HG03039 (cell line): ENCODE data around the gene MPPED1.

Experiments
- ATAC-seq: cut with Tn5 transposase; IDR thresholded peaks from one replicate; pipeline ENCODE4 v1.9.1; 2021; ENCODE audit warnings: mild to moderate bottlenecking, moderate library complexity; ENCODE audit not compliant: unreplicated experiment

The MPPED1 gene

DNA sequence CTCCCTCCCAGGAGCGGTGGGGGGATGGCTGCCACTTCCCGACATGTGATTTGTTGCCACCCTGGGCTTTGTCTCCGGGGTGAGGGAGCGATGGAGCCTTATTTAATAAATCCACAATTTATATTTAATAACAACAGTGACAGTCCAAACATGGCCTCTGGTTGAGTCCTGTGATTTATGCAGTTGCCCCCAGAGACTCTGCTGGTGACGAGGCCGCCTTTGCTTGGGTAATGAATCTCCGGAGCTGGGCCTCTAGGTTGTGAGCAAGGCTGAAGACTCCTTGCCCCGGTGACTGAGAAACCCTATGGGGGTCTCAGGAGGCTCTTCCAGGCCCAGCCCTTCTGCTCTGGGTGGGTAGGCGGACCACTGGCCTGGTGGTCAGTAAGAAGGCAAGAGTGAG is 16.7 kb downstream of the MPPED1 start:
- no peak for ATAC-seq

DNA sequence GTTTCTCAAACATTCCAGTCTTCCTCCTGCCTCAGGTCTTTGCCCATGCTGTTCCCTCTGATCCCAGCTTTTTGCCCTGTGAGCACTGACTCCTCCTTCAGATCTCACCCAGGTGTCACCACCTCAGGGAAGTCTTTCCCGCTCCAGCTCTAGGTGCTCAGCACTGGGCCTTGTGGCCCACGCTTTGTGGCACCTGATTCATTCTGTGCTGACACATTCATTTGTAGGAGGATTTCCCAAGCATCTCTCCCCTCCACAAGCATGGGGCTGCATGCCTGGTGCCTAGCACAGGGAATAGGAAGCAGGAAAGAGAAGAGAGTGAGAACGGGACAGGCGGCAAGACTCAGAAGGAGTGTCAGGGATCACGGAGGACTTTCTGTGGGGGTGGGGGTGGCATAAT is 17.6 kb downstream of the MPPED1 start:
- ATAC-seq, result no peak

DNA sequence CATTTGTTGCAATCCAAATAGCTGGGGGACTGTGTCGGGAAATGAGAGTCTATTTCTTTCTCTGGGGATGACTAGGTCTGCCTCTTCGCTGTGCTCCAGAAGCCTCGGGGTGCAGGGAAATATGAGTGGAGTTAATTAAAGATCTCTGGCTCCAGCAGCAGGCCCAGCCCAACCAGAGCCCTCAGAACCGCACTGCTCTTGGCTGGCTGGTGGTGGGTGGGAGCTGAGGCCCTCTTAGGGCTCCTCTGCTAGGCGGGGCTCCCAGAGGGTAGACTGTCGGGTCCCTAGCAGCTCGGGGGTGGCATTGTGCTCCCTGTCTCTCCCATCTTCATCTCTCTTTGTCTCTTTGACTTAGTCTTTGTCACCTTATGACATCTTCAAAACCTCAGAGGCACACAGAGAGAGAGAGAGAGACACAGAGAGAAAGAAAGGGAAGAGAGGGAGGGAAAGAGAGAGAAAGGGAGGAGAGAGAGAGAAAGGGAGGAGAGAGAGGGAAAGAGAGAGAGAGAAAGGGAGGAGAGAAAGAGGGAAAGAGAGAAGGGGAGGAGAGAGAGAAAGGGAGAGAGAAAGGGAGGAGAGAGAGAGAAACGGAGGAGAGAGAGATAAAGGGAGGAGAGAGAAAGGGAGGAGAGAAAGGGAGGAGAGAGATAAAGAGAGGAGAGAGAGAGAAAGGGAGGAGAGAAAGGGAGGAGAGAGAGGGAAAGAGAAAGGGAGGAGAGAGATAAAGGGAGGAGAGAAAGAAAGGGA is 20.2 kb downstream of the MPPED1 start:
- ATAC-seq, result no peak

DNA sequence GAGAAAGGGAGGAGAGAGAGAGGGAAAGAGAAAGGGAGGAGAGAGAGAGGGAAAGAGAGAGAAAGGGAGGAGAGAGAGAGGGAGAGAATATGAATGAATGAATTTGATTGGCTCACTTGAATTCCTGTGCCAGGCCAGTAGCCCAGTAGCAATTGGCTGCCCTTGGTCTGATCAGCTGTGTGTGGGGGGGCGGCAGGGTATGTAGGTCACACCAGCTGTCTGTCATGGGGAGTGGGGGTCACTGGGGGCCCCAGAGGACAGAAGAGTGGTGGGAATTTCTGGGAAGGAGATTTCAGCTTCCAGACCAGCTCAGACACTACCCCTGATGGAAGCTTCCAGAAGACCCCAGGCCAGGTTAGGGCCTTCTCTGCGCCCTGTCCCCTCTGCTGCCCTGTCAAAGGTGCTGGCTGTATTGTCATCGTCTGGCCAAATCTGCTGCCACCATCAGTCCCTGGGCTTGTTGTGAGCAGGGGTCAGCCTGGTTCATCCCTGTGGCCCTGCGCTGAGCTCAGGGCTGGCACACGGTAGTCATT is 21.1 kb downstream of the MPPED1 start:
- no peak for ATAC-seq

DNA sequence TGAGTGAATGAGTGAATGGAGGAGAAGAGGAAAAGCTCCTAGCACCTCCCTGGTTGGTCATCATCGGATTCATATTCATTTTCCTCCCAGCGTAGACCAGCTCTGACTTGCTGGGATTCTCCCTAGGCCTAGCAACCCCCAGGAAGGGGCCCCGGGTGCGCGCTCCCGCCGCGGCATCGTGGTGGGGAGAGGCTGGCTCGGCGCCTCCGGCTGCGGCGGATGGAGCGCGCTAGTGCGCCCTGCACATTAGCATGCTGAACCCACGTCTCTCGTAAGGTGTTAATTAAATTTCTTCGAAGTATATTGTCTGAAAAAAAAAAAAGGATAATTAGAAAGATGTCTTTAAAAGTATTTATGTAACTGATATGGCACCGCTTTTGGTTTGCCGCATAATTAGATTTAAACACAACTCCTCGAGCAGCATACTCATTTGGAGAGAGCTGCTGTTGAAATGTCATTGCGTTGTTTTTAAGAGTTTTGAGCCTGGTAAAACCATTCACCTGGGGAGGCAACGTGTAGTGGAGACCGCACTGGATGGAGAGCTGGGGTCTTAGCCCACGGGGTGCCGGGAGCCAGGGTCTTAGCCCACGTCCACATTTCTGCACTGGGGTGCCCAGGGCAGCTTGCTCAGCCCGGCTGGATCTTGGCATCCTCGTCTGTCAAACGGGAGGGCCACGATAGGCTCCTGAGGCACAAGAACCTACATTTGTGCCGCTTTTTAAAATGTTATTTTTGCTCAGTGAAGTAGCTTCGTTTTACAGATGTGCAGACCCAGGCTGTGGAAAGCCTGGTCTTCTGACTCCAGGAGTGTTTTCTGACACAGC is 21.8 kb downstream of the MPPED1 start:
- no peak for ATAC-seq

DNA sequence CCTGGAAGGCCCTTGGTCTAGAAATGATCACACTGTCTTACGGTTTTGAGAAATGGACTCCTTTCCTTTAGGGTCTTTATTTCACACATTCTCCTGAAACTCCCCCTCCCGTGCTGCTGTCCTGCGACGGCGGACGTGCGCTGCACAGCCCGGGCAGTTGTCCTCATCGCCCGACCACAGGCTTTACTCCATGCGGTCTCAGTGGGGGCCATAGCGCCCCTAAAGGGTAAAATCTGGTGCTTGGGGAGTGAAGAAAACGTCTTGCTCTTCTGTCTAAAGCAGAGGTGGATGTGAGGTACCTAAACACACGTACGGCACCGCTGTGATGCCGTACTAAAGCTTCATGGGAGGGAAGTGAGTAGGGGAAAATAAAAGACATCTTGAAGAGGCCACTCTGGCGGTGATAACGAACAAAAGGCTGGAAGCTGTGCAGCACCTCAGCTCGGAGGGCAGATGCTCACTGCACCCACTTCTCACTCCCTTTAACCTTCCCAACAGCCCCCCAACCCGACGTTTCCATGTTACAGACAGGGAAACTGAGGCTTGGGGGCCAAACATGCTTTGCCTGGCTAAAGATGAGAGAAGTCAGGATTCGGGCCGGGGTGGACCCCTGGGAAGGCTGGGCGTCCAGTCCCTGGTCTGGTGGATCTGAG is 22.6 kb downstream of the MPPED1 start:
- no peak for ATAC-seq

DNA sequence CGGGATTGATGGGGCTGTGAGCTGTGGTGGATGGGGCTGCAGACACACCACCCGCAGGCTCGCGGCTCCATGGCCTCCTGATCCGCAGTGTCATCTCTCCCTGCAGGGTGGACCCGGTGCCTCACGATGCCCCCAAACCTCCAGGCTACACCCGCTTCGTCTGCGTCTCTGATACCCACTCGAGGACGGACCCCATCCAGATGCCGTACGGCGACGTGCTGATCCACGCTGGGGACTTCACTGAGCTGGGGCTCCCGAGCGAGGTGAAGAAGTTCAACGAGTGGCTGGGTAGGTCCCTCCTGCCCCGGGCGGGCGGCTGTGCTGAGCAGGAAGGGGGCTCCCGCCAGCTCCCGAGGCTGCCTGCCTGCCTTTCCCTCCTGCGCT is 23.1 kb downstream of the MPPED1 start:
- no peak for ATAC-seq

DNA sequence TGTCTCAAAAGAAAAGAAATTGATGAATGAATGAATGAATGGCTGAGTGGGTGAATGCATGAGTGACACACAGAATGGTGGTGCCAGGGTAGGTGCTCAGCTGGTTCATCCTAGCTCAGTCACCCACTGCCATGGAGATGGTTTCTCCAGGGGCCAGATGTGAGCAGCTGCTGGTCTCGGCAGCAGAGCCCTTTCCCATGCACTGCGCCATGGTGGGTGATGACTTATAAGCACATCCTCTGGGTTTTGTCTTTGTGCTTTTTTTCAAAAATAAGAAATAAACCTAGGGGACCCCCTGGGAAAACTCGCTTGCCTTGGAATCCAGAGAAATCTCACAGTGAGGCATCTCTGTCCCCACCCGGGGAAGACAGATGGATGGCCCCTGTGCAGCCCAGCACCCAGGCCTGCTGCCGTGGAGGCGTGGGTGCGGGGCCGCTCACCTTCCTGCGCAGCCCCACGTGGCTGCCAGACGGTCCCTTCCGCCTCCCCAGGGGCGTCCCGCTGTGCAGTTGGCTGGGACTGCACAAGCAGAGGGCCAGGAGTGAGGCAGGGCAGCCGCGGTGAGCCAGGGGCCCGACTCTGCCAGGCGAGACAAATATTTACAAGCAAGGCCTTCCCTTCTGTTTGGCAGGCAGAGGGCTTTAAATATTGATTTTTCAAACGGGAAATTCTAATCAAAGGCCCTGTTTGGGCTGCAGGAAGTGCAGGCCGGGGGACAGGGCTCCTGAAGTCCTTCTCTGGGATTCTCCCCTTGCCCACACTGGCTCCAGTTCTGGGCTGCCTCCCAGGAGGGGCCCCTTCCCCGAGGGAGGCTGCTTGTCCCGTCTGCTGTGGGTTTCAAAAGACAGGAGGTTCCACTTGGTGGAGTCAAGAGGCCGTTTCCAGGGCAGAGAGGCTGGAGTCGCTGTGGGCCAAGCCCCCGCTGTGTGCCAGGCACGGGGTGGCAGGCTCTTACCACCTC is 24.3 kb downstream of the MPPED1 start:
- no peak for ATAC-seq

DNA sequence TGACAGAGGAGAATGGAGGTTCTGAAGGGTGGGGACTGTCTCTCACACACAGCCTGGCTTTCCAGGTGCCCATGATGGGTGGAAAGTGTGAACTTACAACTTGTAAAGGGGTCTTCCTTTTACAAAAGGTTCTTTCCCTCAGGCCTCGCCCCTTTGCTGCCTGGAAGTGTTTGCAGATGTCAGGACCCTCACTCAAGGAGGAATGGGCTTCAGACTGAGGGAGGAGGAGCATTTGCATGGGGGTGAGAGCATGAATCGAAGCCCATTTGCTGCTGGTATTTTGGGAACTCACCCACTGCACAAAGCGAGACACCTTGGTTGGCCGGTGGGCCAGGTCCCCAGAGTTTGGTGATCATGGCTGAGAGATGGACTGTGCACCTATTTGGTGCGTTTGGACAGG is 25.1 kb downstream of the MPPED1 start:
- no peak for ATAC-seq

DNA sequence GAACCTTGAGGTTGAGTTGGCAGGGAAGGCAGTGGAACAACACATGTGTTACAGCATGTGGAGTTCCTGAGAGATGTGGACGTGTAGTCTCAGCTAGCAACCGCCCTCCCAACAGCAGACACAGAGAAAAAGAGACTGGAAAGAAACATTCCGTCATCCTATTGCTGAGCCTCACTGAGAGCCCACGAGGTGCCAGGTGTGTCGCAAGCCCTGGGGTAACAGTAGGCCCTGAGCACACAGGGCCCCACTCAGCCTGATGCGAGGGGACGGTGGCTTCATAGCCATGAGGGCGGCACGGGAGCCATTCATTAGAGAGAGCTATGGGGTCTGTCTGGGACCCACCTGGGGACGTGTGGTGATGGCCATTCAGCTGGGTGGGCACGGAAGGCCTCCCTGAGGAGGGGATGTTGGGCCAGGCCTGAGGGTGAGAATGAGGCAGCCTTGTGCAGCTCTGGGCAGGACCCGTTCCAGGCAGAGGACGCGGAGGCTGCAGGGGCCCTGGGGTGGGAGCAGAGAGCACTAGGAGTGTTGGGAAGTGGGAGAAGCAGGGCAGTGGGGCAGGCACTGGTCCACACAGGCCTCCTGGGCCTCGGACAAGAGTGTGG is 26.2 kb downstream of the MPPED1 start:
- no peak for ATAC-seq

DNA sequence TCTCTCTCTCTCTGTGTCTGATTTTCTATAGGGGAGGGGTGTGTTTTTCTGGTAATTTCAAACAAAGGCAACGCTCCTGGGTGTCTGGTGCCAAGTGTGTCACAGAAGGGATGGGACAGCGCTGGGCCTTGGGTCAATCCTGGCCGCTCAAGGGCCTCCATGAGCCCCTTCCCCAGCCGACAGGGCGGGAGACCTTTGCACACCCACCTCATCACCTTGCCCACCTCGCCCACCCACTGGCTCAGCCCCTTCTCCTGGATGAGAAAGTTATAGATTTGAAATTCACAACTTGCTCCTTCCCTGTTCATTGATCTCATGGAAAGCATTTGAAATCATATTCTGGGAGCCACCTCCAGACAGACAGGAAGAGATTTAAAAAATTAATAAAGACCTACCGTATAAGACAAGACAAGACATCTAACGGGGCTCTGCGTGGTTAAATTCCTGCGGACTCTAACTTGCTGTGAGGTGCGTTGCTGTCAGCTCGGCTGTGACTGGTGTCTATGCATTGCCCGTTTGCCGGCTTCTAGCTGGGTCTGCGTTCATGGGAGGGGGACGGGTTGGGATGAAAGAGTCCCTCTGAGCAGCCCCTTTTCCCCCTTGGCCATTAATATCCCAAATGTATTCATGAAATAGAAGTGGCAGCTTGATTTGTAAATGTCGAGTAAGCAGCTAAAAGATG is 27.0 kb downstream of the MPPED1 start:
- no peak for ATAC-seq

DNA sequence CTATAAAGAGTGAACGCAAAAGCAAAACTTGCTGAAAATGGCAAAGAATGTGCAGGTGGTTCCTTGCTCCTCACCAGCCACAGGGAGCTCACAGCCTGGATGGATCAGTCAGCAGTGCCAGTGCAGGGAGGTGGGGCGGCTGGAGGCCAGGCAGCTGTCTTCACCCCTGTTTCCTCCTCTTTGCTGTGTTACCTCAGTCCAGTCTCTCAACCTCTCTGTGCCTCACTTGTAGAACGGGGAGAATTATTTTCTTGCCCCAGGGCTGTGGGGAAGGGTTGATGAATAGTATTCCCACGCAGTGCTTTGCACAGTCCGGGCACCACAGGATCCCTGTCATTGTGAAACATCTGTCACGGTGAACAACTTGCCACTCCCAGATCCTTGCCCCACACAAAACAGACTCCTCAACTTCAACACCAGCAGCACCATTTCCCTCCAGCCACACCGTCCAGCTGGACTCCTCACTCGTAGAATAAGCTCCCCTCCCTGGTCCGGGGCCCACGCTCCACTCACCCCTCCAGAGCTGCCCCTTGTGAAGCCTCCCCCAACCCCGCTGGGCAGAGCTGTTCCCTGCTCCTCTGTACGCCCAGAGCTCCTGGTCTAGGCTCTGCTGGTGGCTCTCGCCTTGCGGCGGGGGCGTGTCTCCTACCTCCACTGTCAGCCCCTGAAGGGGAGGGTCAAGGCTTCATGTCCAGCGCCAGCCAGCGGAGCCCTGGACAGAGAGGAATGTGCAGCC is 27.7 kb downstream of the MPPED1 start:
- no peak for ATAC-seq

DNA sequence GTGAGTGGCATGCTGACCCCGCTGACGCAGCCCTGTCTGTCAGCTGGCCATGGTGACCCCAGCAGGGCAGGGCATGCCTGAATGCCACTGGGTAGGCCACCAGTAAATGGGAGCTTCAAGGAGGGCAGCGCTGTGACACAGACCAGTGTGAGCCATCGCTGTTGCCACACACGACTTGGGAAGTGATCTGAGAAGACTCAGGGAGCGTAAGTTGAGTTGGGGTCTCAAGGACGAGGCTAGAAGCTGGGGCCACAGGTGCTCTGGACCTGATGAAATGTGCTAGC is 28.2 kb downstream of the MPPED1 start:
- no peak for ATAC-seq

DNA sequence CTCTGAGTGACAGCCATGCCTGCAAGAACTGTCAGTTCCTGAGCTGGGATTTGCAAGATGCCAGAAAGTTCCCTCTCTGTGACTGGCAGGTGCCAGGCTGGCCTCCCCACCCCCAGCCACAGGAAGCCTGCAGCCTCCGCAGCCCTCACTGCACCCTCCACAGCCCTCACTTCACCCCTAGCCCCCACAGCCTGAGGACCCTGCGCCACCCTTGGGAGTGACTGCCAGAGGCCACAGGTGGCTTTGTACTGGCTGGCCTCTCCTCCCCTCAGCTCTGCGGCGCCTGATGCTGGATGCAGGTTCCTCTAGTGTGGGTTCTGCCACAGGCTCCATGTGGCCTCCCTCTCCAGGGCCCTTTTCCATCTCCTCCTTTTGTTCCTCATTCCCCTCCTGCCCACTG is 28.7 kb downstream of the MPPED1 start:
- no peak for ATAC-seq

DNA sequence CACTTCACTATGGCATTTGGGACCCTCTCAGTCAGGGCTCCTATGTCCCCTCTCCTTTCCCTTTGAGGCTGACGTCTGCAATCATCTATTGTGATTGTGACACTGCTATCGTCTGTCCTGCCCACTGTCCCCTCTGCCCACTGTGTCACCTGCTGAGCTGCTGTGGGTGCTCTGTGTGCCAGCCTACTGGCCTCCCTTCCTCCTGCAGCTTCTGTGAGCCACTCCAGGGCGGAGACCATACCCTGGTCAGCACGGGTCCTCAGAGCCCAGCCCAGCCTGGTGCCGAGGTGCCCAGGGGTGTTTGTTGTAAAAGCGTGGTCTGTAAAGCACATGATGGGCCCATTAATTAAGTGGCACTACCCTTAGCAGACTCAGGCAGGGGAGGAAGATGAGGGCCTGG is 29.4 kb downstream of the MPPED1 start:
- ATAC-seq, result no peak

DNA sequence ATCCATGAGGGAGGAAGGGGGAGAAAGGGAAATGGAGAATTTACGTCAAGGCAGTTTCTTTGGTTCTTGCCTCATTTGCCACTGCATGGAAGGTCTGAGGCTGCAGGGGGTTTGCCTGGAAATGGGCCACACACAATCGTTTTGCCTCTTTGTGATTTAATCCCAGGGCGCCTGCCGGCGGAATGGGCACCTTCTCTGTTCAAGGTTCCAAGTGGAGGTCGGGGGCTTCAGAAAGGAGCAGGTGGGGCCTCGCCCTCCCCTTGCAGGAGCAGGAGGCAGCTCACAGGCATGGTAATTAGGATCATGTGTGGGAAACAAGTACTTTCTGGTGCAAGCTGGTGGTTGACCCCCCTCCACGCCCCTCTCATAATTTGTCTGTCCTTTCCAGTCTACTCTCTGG is 29.9 kb downstream of the MPPED1 start:
- ATAC-seq, result no peak

DNA sequence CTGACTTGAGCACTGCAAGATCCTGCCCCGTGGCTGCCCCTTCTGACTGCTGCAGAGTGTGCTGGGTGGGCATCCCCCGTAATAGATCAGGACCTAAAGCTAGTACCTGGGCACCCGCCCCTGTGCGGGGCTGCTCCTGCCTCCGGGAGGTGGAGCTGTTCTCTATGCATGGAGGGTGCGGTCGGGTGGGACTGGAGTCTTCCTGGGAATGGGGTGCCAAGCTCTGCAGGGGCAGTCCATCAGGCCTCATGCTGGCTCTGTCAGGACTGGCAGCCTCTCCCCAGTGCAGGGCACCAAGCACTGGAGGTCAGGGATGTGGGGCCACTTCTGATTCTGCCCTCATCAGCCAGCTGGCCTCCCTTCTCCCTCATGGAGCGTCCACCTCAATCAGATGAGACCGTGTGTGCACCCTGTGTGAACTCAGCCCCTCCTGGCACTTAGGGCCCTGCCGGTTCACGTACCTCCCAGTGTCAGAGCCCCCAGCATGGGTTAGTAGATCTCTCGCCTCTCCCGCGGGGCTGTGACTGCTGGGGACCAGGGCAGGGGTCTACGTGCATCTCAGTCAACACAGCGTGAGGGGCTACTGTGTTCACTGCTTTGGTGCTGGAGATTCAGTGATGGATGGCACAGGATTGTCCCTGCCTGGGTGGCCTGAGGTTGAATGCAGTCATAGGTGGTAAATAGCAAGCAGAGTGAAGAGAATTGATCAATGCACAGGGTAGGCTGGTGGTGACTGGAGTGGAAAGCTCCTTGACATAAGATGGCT is 30.8 kb downstream of the MPPED1 start:
- no peak for ATAC-seq

DNA sequence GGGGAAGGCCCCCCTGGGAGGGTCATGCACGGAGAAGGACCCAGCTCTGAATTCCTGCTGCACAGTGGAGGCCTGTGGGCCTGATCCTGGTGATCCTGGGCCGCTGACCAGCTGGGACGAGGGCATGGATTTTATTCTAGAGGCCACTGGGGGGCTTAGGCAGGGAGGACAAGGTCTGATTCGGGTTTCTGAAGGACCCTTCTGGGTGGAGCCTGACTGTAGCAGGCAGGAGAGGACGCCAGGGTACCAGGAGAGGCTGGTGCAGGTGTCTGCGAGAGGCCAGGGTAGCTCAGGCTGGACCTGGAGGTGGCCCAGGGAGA is 31.3 kb downstream of the MPPED1 start:
- no peak for ATAC-seq
